Esophagus muscularis mucosa (tissue), 4 donors: ENCODE data around the gene SETBP1.

Experiments
- CTCF ChIP-seq, 3 experiments: fragments of 200-600 bp in 2 of 3; fragments of 450-650 bp in 1 of 3; sonication (generic) in 2 of 3; IDR thresholded peaks; one replicate each; pipeline ENCODE4 v1.5.1; 2017 to 2019; ENCODE audit warnings: antibody characterized with exemption in 3 of 3, mild to moderate bottlenecking in 2 of 3, moderate library complexity in 1 of 3
- EP300 ChIP-seq: sonication (generic); formaldehyde crosslinking; IDR thresholded peaks from one replicate; pipeline ENCODE4 v1.6.1; 2017; ENCODE audit warnings: antibody characterized with exemption
- POLR2A ChIP-seq: fragments of 450-650 bp; IDR thresholded peaks from one replicate; pipeline ENCODE4 v1.6.1; 2017; ENCODE audit warnings: antibody characterized with exemption, moderate library complexity, mild to moderate bottlenecking, low read depth

- TF ChIP-seq CTCF (IDR thresholded peaks at IDR 0.05) = no peak
- no peak for TF ChIP-seq POLR2A
- TF ChIP-seq EP300 = no peak
These were observed 54.4 kb downstream of the SETBP1 start for GRCh38 chr18:44735096-44735495.
